BJ (cell line): ENCODE measurements around the gene EIF4G3. TPM values are rescaled to one million over a fixed set of nuclear protein-coding genes. Genes with fewer than 3 reads are reported as not detected.

Experiments used
- CTCF ChIA-PET: fragments of 350-600 bp; formaldehyde crosslinking; extraction: SDS; loops from one replicate; lab custom pipeline; 2021; ENCODE audit warnings: antibody characterized with exemption, inconsistent platforms; lab: Yijun Ruan, JAX
- POLR2A ChIA-PET: fragments of 300-600 bp; sonication (Branson Sonifier 250); formaldehyde crosslinking; extraction: SDS; loops from one replicate; lab custom pipeline; 2021; ENCODE audit warnings: antibody characterized with exemption; lab: Charles Lee
- DNase-seq: peaks from one replicate; pipeline ENCODE4 v3.0.0-alpha.2; 2011; ENCODE audit warnings: low read depth
- H3K27me3 ChIP-seq: 2 replicates; pipeline ENCODE4 v1.6.0; 2011; ENCODE audit warnings: low read length; ENCODE audit not compliant: control insufficient read depth, insufficient read depth
- H3K36me3 ChIP-seq: 2 replicates; pipeline ENCODE4 v1.5.1; 2011; ENCODE audit warnings: low read length; ENCODE audit not compliant: control insufficient read depth, insufficient read depth
- H3K4me3 ChIP-seq: 2 replicates; pipeline ENCODE4 v1.5.1; 2011; ENCODE audit warnings: low read depth, mild to moderate bottlenecking, control low read depth, low read length
- CTCF ChIP-seq: IDR thresholded peaks from 2 replicates; pipeline ENCODE4 v1.5.1; 2011; ENCODE audit warnings: low read depth, mild to moderate bottlenecking, control low read depth, inconsistent platforms, low read length, moderate library complexity; ENCODE audit not compliant: insufficient read depth
- polyA plus RNA-seq: library from polyadenylated mRNA; depleted of rRNA; stranded (reverse); fragments of >200 nt; gene quantifications from 2 replicates; pipeline ENCODE4 v1.2.3, GENCODE V29; 2011

EIF4G3 gene
- polyA plus RNA-seq, 1 experiment = 62.0 TPM

- no peaks in the 10 kb centered on the region for H3K27me3 ChIP-seq
These were observed 59.1 kb downstream of the EIF4G3 start for GRCh38 chr1:21117597-21118001.

GRCh38 chr1:21117159-21117558 is 59.5 kb downstream of the EIF4G3 start:
- Histone ChIP-seq H3K27me3 (no peaks in the 10 kb centered on the region), H3K36me3 (no peaks in the 10 kb centered on the region), H3K4me3 (no peak overlapping the region)
- POLR2A ChIA-PET = no interaction called here
- DNase-seq = no peak
- no peak for TF ChIP-seq CTCF
- CTCF ChIA-PET = interaction anchor here (1.2 to 1.8 kb wide), 2 partner anchors 46 to 78 kb away, joined by 3 to 4 read pairs; no protein-coding TSS in a partner anchor

More at GRCh38 chr1:21117597-21118001, 59.1 kb downstream of the EIF4G3 start:
- ChIA-PET CTCF (interaction anchor here (1.8 kb wide), 1 partner anchor 78 kb away, joined by 4 read pairs; no protein-coding TSS in a partner anchor), POLR2A (no interaction called here)
- Histone ChIP-seq H3K4me3 (no peak overlapping the region), H3K36me3 (no peaks in the 10 kb centered on the region)
- DNase-seq = no peak
- TF ChIP-seq CTCF = no peak

- no peak for DNase-seq
- ChIA-PET CTCF (interaction anchor here (0.6 to 1.7 kb wide), 4 partner anchors 9 to 75 kb away, joined by 3 to 7 read pairs (median 4); no protein-coding TSS in a partner anchor), POLR2A (no interaction called here)
These were observed 61.5 kb downstream of the EIF4G3 start for GRCh38 chr1:21115098-21115760.

GRCh38 chr1:21114431-21114830 is 62.3 kb downstream of the EIF4G3 start:
- ChIA-PET POLR2A (no interaction called here), CTCF (interaction anchor here (1.3 to 1.7 kb wide), 2 partner anchors 9 to 14 kb away, joined by 4 to 7 read pairs; no protein-coding TSS in a partner anchor)
- Histone ChIP-seq H3K27me3 (no peaks in the 10 kb centered on the region), H3K4me3 (no peak overlapping the region), H3K36me3 (peaks cover 2% of the 10 kb centered on the region; the same call in 1 of the 2 replicates)
- DNase-seq = no peak
- TF ChIP-seq CTCF = no peak

More at GRCh38 chr1:21115098-21115760, 61.5 kb downstream of the EIF4G3 start:
- Histone ChIP-seq H3K4me3 (no peak overlapping the region), H3K36me3 (peaks cover 1% of the 10 kb centered on the region; the same call in 1 of the 2 replicates), H3K27me3 (no peaks in the 10 kb centered on the region)
- no peak for TF ChIP-seq CTCF

- DNase-seq = no peak
- Histone ChIP-seq H3K4me3 (no peak overlapping the region), H3K27me3 (no peaks in the 10 kb centered on the region), H3K36me3 (peaks cover 2% of the 10 kb centered on the region; the same call in 1 of the 2 replicates)
- TF ChIP-seq CTCF = no peak
- ChIA-PET POLR2A (no interaction called here), CTCF (no interaction called here)
These were observed 66.5 kb downstream of the EIF4G3 start for GRCh38 chr1:21110163-21110562.
